Urothelium cell line (cell line): ENCODE data around the gene FAM53A.

Experiments
- DNase-seq: peaks from one replicate; pipeline ENCODE4 v3.0.0; 2011; ENCODE audit warnings: low spot score, mixed read lengths
- FAIRE-seq: peaks from 2 replicates; lab custom pipeline; 2011; peaks lifted over from hg19 to GRCh38; lab: Jason Lieb, UNC

The FAM53A gene

GRCh38 chr4:1595789-1596325 is 88.3 kb downstream of the FAM53A start:
- FAIRE-seq = no peak
- no peak for DNase-seq

- DNase-seq (no peak), FAIRE-seq (no peak)
These were observed 89.0 kb downstream of the FAM53A start for GRCh38 chr4:1594871-1595788.

GRCh38 chr4:1593881-1594345 is 90.2 kb downstream of the FAM53A start:
- no peak for FAIRE-seq
- DNase-seq = no peak

- DNase-seq (no peak), FAIRE-seq (no peak)
These were observed 90.7 kb downstream of the FAM53A start for GRCh38 chr4:1593458-1593857.

- DNase-seq (no peak), FAIRE-seq (no peak)
These were observed 91.2 kb downstream of the FAM53A start for GRCh38 chr4:1592709-1593417.

- FAIRE-seq (no peak), DNase-seq (no peak)
These were observed 91.9 kb downstream of the FAM53A start for GRCh38 chr4:1592068-1592708.

- FAIRE-seq (no peak), DNase-seq (no peak)
These were observed 93.0 kb downstream of the FAM53A start for GRCh38 chr4:1591107-1591506.

GRCh38 chr4:1590244-1590643 is 93.9 kb downstream of the FAM53A start:
- no peak for DNase-seq
- FAIRE-seq = no peak
